Measurements from ENCODE around the gene FAM181B. TPM values are rescaled to one million over a fixed set of nuclear protein-coding genes. Genes with fewer than 3 reads are reported as not detected.

Gene FAM181B
- 1.8 and 5.0 TPM in 2 replicates for total RNA-seq (2014; rRNA removed; shearing (Covaris generic); ENCODE audit: low replicate concordance)

GRCh38 chr11:82733444-82734119 lies at the start of gene FAM181B:
FAM181B (minus strand) TSS chr11:82733864; CDS start chr11:82733729, 135 bp downstream.
- peak; percentile 59 for DNase-seq (ENCODE audit: low read depth)
- in situ Hi-C loops (cut with HindIII; ENCODE audit: low pct_unique_long_range_greater_than_20kb, low sequenced_read_pairs): no loop called here

GRCh38 chr11:82782825-82783374 lies 49.2 kb upstream of the FAM181B start:
- in situ Hi-C loops (cut with HindIII; ENCODE audit: low pct_unique_long_range_greater_than_20kb, low sequenced_read_pairs): no loop called here
- no peak for DNase-seq (ENCODE audit: low read depth)

DNA sequence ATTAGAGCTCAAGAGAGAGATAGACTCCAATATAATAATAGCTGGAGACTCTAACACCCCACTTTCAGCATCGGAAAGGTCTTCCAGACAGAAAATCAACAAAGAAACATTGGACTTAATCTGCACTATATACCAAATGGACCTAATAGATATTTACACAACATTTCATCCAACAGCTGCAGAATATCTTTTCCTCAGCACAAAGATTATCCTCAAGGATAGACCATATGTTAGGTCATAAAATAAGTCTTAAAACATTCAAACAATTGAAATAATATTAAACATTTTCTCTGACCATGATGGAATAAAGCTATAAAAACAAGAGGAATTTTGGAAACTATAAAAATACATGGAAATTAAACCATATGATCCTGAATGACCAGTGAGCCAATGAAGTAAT lies 45.1 kb upstream of the FAM181B start:
- in situ Hi-C loops (cut with HindIII; ENCODE audit: low pct_unique_long_range_greater_than_20kb, low sequenced_read_pairs): no loop called here
- no peak for DNase-seq (ENCODE audit: low read depth)

- no peak for DNase-seq (ENCODE audit: low read depth)
- in situ Hi-C loops (cut with HindIII; ENCODE audit: low pct_unique_long_range_greater_than_20kb, low sequenced_read_pairs): no loop called here
Measured at GRCh38 chr11:82776377-82776776, 42.7 kb upstream of the FAM181B start.

GRCh38 chr11:82775736-82776346 lies 42.2 kb upstream of the FAM181B start:
- DNase-seq (ENCODE audit: low read depth): peak; percentile 10
- in situ Hi-C loops (cut with HindIII; ENCODE audit: low pct_unique_long_range_greater_than_20kb, low sequenced_read_pairs): no loop called here

DNA sequence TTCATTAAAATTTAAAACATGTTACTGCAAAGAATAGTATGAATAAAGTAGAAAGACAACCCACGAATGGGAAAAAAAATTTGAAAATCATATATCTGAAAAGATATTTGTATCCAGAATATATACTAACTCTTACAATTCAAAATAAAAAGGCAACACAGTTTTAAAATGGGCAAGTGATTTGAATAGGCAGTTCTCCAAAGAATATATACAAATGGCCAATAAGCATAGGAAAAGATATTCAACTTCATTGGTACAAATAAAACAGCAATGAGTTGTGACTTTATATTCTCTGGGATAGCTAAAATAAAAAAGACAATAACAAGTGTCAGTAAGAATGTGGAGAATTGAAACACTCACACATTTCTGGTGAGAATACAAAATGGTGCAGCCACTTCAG lies 41.6 kb upstream of the FAM181B start:
- in situ Hi-C loops (cut with HindIII; ENCODE audit: low pct_unique_long_range_greater_than_20kb, low sequenced_read_pairs): no loop called here
- DNase-seq (ENCODE audit: low read depth): no peak

DNA sequence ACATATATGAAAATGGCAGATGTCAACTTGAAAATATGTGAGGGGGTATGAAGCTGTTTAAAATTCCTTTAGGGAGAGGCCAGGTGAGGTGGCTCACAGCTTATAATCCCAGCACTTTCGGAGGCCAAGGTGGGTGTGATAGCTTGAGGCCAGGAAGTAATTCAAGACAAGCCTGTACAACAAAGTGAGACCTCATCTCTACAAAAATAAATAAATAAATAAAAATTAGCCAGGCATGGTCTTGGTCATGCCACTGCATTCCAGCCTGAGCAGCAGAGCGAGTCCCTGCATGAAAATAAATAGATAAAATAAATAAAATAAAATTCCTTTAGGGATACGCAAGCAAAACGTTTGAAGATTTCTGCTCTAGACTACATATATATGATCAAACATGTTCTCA lies 38.1 kb upstream of the FAM181B start:
- in situ Hi-C loops (cut with HindIII; ENCODE audit: low pct_unique_long_range_greater_than_20kb, low sequenced_read_pairs): no loop called here
- peak; percentile 31 for DNase-seq (ENCODE audit: low read depth)

GRCh38 chr11:82767123-82767522 lies 33.5 kb upstream of the FAM181B start:
- no peak for DNase-seq (ENCODE audit: low read depth)
- in situ Hi-C loops (cut with HindIII; ENCODE audit: low pct_unique_long_range_greater_than_20kb, low sequenced_read_pairs): no loop called here

- DNase-seq (ENCODE audit: low read depth): no peak
- in situ Hi-C loops (cut with HindIII; ENCODE audit: low pct_unique_long_range_greater_than_20kb, low sequenced_read_pairs): no loop called here
Measured at GRCh38 chr11:82765466-82766034, 31.9 kb upstream of the FAM181B start.

DNA sequence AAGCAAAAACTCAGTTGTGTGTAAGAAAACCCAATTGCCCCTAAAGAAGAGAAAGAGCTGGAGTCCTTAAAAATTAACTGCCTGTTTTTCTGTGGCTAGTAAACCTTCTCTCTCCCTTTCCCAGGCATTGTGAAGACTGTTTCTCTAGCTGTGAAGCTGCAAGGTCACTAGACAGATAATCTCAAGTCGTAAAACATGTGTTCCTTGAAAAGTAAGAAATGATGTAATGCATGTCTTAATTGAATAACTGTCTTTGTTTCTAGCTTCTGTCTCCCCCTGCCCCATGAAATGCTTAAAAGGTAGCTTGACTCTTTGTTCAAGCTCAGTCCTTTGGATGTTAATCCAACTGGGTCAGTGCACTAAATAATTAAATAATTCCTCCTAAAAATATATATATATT lies 29.5 kb upstream of the FAM181B start:
- in situ Hi-C loops (cut with HindIII; ENCODE audit: low pct_unique_long_range_greater_than_20kb, low sequenced_read_pairs): no loop called here
- DNase-seq (ENCODE audit: low read depth): no peak

DNA sequence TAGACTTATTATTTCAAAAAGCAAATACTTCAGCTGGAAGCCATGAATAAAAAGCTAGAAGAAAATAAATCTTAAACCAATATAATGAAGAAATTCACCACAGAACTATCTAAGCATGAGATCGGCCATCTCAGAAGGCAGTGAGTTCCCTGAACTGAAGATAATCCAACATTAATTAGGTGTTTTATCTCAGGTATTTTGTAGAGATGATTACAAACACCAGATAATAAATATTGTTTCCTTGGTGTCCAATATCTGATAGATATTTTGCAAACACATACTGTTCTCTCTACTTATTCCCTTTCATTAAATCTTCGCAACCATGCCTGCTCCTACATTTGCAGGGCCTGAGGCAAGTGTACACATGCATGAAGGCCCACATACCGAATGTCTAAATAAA lies 26.0 kb upstream of the FAM181B start:
- in situ Hi-C loops (cut with HindIII; ENCODE audit: low pct_unique_long_range_greater_than_20kb, low sequenced_read_pairs): no loop called here
- DNase-seq (ENCODE audit: low read depth): no peak

DNA sequence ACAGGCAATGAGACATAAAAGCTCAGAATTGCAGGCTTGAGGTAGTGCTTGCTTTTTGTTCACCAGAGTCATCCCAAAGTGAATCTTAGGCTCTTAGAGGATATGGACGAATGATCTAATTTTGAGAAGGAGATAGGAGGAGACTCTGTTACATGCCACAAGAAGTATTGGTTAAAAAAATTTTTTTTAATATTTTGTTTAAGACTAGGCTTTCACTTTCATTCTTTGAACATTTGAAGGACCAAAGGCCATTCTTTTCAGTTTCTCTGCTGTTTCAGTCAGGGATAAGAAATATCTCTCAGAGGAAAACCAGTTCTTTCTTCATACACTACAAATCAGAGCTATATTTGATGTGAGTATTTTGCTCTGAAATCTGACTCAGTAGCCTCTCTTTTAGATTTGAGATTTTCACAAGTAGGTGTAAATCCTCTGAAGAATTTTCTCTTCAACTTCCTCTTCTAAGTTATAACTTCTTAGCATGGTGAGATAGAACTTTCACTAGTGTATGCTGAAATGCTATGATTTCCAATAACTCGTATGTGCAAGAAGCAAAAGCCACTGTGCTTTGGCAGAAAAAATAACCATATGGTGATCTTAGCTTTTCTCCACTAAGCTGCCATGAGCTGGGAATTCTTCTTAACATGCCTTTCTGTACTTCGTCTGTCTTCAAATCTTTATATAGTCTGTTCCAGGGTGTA lies 24.1 kb upstream of the FAM181B start:
- DNase-seq (ENCODE audit: low read depth): no peak
- in situ Hi-C loops (cut with HindIII; ENCODE audit: low pct_unique_long_range_greater_than_20kb, low sequenced_read_pairs): no loop called here

GRCh38 chr11:82756765-82757639 lies 23.3 kb upstream of the FAM181B start:
- no peak for DNase-seq (ENCODE audit: low read depth)
- in situ Hi-C loops (cut with HindIII; ENCODE audit: low pct_unique_long_range_greater_than_20kb, low sequenced_read_pairs): no loop called here

DNA sequence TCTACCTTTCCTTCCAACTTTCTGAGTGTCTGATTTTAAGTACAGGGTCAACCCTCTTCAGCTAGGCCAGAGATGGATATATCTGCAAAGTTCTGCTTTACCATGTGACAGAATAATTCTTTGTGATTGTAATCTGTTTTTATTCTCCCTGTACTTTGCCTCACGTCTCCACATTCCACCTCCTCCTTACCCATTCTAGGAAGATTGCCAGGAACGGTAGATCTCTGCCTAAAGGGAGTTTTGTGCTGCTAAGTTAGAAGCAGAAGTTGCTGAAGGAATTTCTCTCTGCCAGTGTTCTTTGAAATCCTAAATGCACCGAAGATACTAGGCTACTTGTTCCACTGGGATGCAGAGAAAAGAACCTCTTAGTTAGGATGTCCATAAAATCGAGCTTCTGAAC lies 20.7 kb upstream of the FAM181B start:
- in situ Hi-C loops (cut with HindIII; ENCODE audit: low pct_unique_long_range_greater_than_20kb, low sequenced_read_pairs): no loop called here
- DNase-seq (ENCODE audit: low read depth): no peak

DNA sequence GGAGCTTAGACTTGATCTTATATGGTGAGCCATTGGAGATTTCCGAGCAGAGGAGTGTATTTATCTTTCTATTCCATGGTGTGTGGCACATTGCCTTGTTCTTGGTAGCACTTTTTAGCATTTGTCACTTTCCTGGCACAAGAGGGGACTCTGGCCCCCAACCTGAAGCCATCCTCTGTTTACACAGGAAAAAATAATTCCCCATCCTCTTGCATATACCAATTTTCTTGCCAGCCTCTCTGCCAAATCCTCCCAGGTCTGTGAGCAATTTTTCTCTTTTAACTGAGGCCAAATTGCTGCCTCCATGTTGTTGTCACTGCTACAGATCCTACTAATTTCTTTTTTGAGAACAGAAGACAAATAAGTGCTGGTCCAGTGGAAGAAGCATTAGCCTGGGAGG lies 20.3 kb upstream of the FAM181B start:
- in situ Hi-C loops (cut with HindIII; ENCODE audit: low pct_unique_long_range_greater_than_20kb, low sequenced_read_pairs): no loop called here

DNA sequence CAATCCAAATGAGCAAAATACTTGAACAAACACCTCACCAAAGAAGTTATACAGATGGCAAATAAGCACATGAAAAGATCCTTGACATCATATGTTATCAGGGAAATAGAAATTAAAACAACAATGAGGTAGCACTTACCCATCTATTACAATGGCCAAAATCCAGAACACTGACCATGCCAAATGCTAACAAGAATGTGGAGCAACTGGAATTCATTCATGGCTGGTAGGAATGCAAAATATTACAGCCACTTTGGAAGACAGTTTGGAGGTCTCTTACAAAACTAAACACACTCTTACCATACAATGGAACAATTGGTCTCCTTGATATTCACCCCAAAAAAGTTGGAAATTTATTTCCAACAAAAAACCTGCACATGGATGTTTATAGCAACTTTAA lies 19.1 kb upstream of the FAM181B start:
- in situ Hi-C loops (cut with HindIII; ENCODE audit: low pct_unique_long_range_greater_than_20kb, low sequenced_read_pairs): no loop called here
- no peak for DNase-seq (ENCODE audit: low read depth)

More for the DNA sequence above, 20.3 kb upstream of the FAM181B start:
- no peak for DNase-seq (ENCODE audit: low read depth)

DNA sequence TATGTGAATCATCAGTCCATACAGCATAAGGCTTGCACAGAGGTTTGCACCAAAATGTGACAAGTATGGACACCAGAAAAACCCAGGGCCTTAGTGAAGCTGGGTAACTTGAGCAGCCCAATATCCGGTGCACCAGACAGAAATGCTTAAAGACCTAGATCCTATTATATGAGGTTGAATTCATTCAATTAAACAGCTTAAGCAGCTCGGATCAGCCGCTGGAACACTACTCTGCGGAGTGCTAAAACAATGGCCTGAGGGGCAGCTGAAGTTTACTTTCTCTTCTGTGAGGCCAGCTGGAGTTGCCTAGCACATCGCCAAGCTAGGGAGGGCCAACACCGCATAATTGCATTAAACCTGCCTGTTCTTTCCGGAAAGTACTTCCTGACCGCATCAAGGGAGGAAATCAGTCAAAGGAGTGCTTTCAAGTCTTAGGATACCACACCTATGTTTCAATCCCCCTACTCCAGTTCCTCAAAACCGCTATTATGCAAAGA lies 17.0 kb upstream of the FAM181B start:
- no peak for DNase-seq (ENCODE audit: low read depth)
- in situ Hi-C loops (cut with HindIII; ENCODE audit: low pct_unique_long_range_greater_than_20kb, low sequenced_read_pairs): no loop called here

DNA sequence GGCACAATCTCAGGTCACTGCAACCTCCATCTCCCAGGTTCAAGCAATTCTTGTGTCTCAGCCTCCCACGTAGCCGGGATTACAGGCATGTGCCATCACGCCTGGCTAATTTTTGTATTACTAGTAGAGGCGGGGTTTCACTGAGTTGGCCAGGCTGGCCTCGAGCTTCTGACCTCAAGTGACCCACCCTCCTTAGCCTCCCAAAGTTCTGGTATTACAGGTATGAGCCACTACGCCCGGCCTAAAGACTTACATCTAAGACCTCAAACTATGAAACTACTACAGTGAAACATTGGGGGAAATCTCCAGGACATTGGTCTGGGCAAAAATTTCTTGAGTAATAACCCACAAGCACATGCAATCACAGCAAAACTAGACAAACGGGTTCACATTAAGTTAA lies 13.8 kb upstream of the FAM181B start:
- in situ Hi-C loops (cut with HindIII; ENCODE audit: low pct_unique_long_range_greater_than_20kb, low sequenced_read_pairs): no loop called here
- DNase-seq (ENCODE audit: low read depth): no peak

Data from Caki2 (cell line).